Measurements from ENCODE around the gene MEPCE.

- TF ChIP-seq POLR2A (IDR thresholded peaks at IDR 0.05) (no peak), CTCF (IDR thresholded peaks at IDR 0.05) (no peak)
These were observed 15.7 kb upstream of the MEPCE start for GRCh38 chr7:100413889-100414288.

All from body of pancreas (tissue), 4 donors.